ENCODE measurements around the gene PTMS. TPM values are rescaled to one million over a fixed set of nuclear protein-coding genes. Genes with fewer than 3 reads are reported as not detected.

Gene PTMS
- total and polyA plus RNA-seq, 2 of the 13 experiments (the other 11 are each of a cell fraction or from before 2014, with no cell fraction given): 40.5 to 82.4 TPM

- TF ChIP-seq EHMT2 (IDR thresholded peaks at IDR 0.05; ENCODE audit: borderline replicate concordance, low read depth, low read length) (no peak), AHDC1 (CRISPR knock-in tag; IDR thresholded peaks at IDR 0.05; ENCODE audit: borderline replicate concordance) (0 out of 2 replicates have a peak, but pooled peaks have one; percentile 34)
- TF ChIP-seq, protein P1, sequence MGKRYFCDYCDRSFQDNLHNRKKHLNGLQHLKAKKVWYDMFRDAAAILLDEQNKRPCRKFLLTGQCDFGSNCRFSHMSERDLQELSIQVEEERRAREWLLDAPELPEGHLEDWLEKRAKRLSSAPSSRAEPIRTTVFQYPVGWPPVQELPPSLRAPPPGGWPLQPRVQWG (CRISPR knock-in tag; IDR thresholded peaks at IDR 0.05; ENCODE audit: borderline replicate concordance, low read depth): no peak
- TF ChIP-seq, protein P2, sequence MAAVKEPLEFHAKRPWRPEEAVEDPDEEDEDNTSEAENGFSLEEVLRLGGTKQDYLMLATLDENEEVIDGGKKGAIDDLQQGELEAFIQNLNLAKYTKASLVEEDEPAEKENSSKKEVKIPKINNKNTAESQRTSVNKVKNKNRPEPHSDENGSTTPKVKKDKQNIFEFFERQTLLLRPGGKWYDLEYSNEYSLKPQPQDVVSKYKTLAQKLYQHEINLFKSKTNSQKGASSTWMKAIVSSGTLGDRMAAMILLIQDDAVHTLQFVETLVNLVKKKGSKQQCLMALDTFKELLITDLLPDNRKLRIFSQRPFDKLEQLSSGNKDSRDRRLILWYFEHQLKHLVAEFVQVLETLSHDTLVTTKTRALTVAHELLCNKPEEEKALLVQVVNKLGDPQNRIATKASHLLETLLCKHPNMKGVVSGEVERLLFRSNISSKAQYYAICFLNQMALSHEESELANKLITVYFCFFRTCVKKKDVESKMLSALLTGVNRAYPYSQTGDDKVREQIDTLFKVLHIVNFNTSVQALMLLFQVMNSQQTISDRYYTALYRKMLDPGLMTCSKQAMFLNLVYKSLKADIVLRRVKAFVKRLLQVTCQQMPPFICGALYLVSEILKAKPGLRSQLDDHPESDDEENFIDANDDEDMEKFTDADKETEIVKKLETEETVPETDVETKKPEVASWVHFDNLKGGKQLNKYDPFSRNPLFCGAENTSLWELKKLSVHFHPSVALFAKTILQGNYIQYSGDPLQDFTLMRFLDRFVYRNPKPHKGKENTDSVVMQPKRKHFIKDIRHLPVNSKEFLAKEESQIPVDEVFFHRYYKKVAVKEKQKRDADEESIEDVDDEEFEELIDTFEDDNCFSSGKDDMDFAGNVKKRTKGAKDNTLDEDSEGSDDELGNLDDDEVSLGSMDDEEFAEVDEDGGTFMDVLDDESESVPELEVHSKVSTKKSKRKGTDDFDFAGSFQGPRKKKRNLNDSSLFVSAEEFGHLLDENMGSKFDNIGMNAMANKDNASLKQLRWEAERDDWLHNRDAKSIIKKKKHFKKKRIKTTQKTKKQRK (IDR thresholded peaks at IDR 0.05; ENCODE audit: low read length): no peak
These were observed 13.7 kb downstream of the PTMS start (continued) for GRCh38 chr12:6779708-6780432.

Measured in HepG2 (cell line).